ENCODE results near the gene WFS1. TPM values are rescaled to one million over a fixed set of nuclear protein-coding genes. Genes with fewer than 3 reads are reported as not detected.

WFS1 gene
- total and polyA plus RNA-seq, 2 of the 4 experiments (the other 2 are of a cell fraction): 9.7 to 42.4 TPM

DNA sequence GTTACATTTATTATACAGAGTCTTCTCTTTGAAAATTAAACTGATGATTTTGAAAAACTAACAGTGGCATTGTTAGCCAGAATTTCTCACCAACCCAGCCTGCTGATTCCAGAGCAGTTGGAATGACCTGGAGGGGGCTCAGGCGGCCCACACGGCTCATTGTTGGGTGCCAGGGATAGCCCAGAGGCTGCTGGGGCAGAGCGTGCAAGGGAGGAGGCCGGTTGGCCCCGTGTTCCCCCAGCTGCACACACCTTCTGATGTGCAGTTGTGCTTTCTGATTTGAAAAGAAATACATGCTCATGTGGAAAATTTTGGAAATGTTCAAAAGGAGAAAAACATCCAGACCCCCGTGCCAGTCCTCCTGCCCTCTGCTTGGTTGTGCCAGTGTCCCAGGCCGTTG lies 20.6 kb downstream of the WFS1 start:
- DNase-seq (no peak), ATAC-seq (ENCODE audit: low read depth) (no peak)
- dilution Hi-C loops (cut with HindIII; ENCODE audit: low sequenced_read_pairs, unreplicated experiment): no loop called here
- CTCF ChIA-PET: no interaction called here
- Histone ChIP-seq H3K56ac (ENCODE audit: extremely low read depth, insufficient read depth, low read length) (no peak overlapping the region), H2AK5ac (ENCODE audit: low read depth, low read length) (no peak overlapping the region), H3K4me3 (ENCODE audit: insufficient read depth, low read depth, low read length) (no peak overlapping the region), H3K4ac (ENCODE audit: low read depth, low read length) (no peak overlapping the region), H2AK9ac (replicated peaks; ENCODE audit: low read depth, low read length, poor library complexity) (no peak overlapping the region), H3K9ac (ENCODE audit: low read depth, low read length) (no peak overlapping the region), H4K5ac (ENCODE audit: low read depth, low read length) (no peak overlapping the region), H3K23ac (ENCODE audit: low read depth, low read length) (no peak overlapping the region), H3K14ac (replicated peaks; ENCODE audit: low read depth, low read length) (no peak overlapping the region), H4K8ac (ENCODE audit: low read depth in 2 of 2, low read length in 2 of 2) (no peak overlapping the region), H3K9me3 (ENCODE audit: control insufficient read depth, insufficient read depth, low read length) (no peaks in the 10 kb centered on the region), H4K91ac (ENCODE audit: insufficient read depth, low read depth, low read length) (no peak overlapping the region), H3K27me3 (ENCODE audit: control insufficient read depth, insufficient read depth, low read length) (no peaks in the 10 kb centered on the region), H4K20me1 (ENCODE audit: insufficient read depth, low read length) (0 out of 2 replicates have a peak, but pooled peaks cover 3% of the 10 kb centered on the region), H3K27ac (ENCODE audit: insufficient read depth, low read length) (no peak overlapping the region), H3K9me1 (ENCODE audit: insufficient read depth, low read length) (0 out of 2 replicates have a peak, but pooled peaks cover 3% of the 10 kb centered on the region), H3K4me1 (ENCODE audit: control insufficient read depth, insufficient read depth, low read length) (no peaks in the 10 kb centered on the region), H3K18ac (ENCODE audit: low read depth, low read length) (no peak overlapping the region), H2BK120ac (ENCODE audit: low read depth, low read length) (no peak overlapping the region), H2BK15ac (ENCODE audit: low read depth, low read length) (no peak overlapping the region), H2BK20ac (ENCODE audit: low read depth, low read length) (no peak overlapping the region), H3K36me3 (ENCODE audit: control insufficient read depth, insufficient read depth, low read length) (peaks cover 73% of the 10 kb centered on the region), H2BK5ac (ENCODE audit: low read depth, low read length, poor library complexity, severe bottlenecking) (no peak overlapping the region), H3K4me2 (ENCODE audit: low read depth, low read length) (no peak overlapping the region), H2AFZ (replicated peaks; ENCODE audit: low read length, poor library complexity) (no peak overlapping the region), H3K79me1 (ENCODE audit: low read depth in 1 of 2, low read length in 2 of 2) (peaks cover 0 to 4% of the 10 kb centered on the region in 2 experiments; a peak in 1 of 4 replicates)
- in situ Hi-C loops (cut with MboI; ENCODE audit: low sequenced_read_pairs): no loop called here
- intact Hi-C loops (cut with micrococcal nuclease): no loop called here
- POLR2A ChIA-PET (ENCODE audit: unreplicated experiment): no interaction called here
- no peak for TF ChIP-seq CEBPB (IDR thresholded peaks at IDR 0.05; ENCODE audit: low read depth, low read length)
- TF ChIP-seq, protein P1, sequence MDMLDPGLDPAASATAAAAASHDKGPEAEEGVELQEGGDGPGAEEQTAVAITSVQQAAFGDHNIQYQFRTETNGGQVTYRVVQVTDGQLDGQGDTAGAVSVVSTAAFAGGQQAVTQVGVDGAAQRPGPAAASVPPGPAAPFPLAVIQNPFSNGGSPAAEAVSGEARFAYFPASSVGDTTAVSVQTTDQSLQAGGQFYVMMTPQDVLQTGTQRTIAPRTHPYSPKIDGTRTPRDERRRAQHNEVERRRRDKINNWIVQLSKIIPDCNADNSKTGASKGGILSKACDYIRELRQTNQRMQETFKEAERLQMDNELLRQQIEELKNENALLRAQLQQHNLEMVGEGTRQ (IDR thresholded peaks at IDR 0.05; ENCODE audit: low read depth, low read length): no peak
- no peak for TF ChIP-seq POLR2A (IDR thresholded peaks at IDR 0.05; ENCODE audit: low read depth, low read length)
- TF ChIP-seq MXI1 (IDR thresholded peaks at IDR 0.05; ENCODE audit: borderline replicate concordance, low read depth, low read length): no peak
- no peak for TF ChIP-seq MAZ (IDR thresholded peaks at IDR 0.05; ENCODE audit: borderline replicate concordance, low read depth, low read length)
- TF ChIP-seq, protein P2, sequence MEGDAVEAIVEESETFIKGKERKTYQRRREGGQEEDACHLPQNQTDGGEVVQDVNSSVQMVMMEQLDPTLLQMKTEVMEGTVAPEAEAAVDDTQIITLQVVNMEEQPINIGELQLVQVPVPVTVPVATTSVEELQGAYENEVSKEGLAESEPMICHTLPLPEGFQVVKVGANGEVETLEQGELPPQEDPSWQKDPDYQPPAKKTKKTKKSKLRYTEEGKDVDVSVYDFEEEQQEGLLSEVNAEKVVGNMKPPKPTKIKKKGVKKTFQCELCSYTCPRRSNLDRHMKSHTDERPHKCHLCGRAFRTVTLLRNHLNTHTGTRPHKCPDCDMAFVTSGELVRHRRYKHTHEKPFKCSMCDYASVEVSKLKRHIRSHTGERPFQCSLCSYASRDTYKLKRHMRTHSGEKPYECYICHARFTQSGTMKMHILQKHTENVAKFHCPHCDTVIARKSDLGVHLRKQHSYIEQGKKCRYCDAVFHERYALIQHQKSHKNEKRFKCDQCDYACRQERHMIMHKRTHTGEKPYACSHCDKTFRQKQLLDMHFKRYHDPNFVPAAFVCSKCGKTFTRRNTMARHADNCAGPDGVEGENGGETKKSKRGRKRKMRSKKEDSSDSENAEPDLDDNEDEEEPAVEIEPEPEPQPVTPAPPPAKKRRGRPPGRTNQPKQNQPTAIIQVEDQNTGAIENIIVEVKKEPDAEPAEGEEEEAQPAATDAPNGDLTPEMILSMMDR (conservative IDR thresholded peaks at IDR 0.05; ENCODE audit: low read depth, low read length): no peak
- 83% methylated on average over 6 of the region's 7 CpGs; no CpG with 5 or more reads in 1 of the 2 experiments for WGBS, 2 experiments (ENCODE audit: extremely low coverage in 2 of 2, insufficient read length in 1 of 2)
- BruUV-seq (replicated peaks): no TSS peak

Data from IMR-90 (cell line).